ENCODE measurements around the gene FTO.

The FTO gene

GRCh38 chr16:53900667-53901066, 196.7 kb downstream of the FTO start:
- no peak for DNase-seq (ENCODE audit: extremely low read depth, low read depth)
- TF ChIP-seq CTCF (IDR thresholded peaks at IDR 0.05; ENCODE audit: low read depth, low read length, missing control alignments) = no peak
- H3K4me3 ChIP-seq (replicated peaks; ENCODE audit: low read depth, low read length) = no peak overlapping the region

GRCh38 chr16:53901408-53901807, 197.5 kb downstream of the FTO start:
- H3K4me3 ChIP-seq (replicated peaks; ENCODE audit: low read depth, low read length) = no peak overlapping the region
- no peak for TF ChIP-seq CTCF (IDR thresholded peaks at IDR 0.05; ENCODE audit: low read depth, low read length, missing control alignments)
- DNase-seq (ENCODE audit: extremely low read depth, low read depth) = no peak

GRCh38 chr16:53904533-53904932, 200.6 kb downstream of the FTO start:
- H3K4me3 ChIP-seq (replicated peaks; ENCODE audit: low read depth, low read length) = no peak overlapping the region
- TF ChIP-seq CTCF (IDR thresholded peaks at IDR 0.05; ENCODE audit: low read depth, low read length, missing control alignments) = no peak
- DNase-seq (ENCODE audit: extremely low read depth, low read depth) = no peak

GRCh38 chr16:53905028-53905427, 201.1 kb downstream of the FTO start:
- H3K4me3 ChIP-seq (replicated peaks; ENCODE audit: low read depth, low read length) = no peak overlapping the region
- TF ChIP-seq CTCF (IDR thresholded peaks at IDR 0.05; ENCODE audit: low read depth, low read length, missing control alignments) = no peak
- no peak for DNase-seq (ENCODE audit: extremely low read depth, low read depth)

GRCh38 chr16:53908731-53909130, 204.8 kb downstream of the FTO start:
- no peak for TF ChIP-seq CTCF (IDR thresholded peaks at IDR 0.05; ENCODE audit: low read depth, low read length, missing control alignments)
- no peak for DNase-seq (ENCODE audit: extremely low read depth, low read depth)
- H3K4me3 ChIP-seq (replicated peaks; ENCODE audit: low read depth, low read length) = no peak overlapping the region

GRCh38 chr16:53910990-53911389, 207.0 kb downstream of the FTO start:
- TF ChIP-seq CTCF (IDR thresholded peaks at IDR 0.05; ENCODE audit: low read depth, low read length, missing control alignments) = no peak
- H3K4me3 ChIP-seq (replicated peaks; ENCODE audit: low read depth, low read length) = no peak overlapping the region
- DNase-seq (ENCODE audit: extremely low read depth, low read depth) = no peak

GRCh38 chr16:53911513-53911912, 207.6 kb downstream of the FTO start:
- no peak overlapping the region for H3K4me3 ChIP-seq (replicated peaks; ENCODE audit: low read depth, low read length)
- no peak for TF ChIP-seq CTCF (IDR thresholded peaks at IDR 0.05; ENCODE audit: low read depth, low read length, missing control alignments)
- peak; percentile 14 for DNase-seq (ENCODE audit: extremely low read depth, low read depth)

All from HFF-Myc (cell line).